Measurements from ENCODE around the gene SCD5.

- TF ChIP-seq, protein P1, sequence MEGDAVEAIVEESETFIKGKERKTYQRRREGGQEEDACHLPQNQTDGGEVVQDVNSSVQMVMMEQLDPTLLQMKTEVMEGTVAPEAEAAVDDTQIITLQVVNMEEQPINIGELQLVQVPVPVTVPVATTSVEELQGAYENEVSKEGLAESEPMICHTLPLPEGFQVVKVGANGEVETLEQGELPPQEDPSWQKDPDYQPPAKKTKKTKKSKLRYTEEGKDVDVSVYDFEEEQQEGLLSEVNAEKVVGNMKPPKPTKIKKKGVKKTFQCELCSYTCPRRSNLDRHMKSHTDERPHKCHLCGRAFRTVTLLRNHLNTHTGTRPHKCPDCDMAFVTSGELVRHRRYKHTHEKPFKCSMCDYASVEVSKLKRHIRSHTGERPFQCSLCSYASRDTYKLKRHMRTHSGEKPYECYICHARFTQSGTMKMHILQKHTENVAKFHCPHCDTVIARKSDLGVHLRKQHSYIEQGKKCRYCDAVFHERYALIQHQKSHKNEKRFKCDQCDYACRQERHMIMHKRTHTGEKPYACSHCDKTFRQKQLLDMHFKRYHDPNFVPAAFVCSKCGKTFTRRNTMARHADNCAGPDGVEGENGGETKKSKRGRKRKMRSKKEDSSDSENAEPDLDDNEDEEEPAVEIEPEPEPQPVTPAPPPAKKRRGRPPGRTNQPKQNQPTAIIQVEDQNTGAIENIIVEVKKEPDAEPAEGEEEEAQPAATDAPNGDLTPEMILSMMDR (IDR thresholded peaks at IDR 0.05) = no peak
- TF ChIP-seq POLR2A (IDR thresholded peaks at IDR 0.05; ENCODE audit: low read depth) = no peak
- TF ChIP-seq POLR2AphosphoS5 (IDR thresholded peaks at IDR 0.05) = no peak
- no peak for TF ChIP-seq EP300 (IDR thresholded peaks at IDR 0.05)
Measured at GRCh38 chr4:82820689-82821088, 22.1 kb upstream of the SCD5 start.

Data from esophagus muscularis mucosa (tissue), 4 donors.